ENCODE measurements around the gene CREB1.

DNA sequence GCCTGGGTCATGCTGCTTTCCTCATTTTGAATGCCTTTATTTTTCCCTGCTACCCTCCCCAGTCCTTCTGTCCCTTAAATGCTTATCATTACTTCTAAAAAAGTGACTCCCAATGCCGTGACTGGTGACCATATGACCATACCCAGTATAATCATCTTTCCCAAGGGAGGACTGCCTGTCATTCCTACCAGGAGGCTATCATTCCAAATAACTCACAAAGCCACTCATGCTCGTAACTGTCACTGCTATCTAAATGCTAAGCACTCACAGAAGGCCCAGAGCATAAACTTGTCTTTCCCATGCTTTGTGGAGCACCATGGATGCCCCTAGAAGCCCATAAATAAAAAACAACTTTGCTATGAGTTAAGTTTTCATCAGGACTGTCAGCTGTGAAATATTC, 38.7 kb upstream of the CREB1 start:
- TF ChIP-seq, protein P1, sequence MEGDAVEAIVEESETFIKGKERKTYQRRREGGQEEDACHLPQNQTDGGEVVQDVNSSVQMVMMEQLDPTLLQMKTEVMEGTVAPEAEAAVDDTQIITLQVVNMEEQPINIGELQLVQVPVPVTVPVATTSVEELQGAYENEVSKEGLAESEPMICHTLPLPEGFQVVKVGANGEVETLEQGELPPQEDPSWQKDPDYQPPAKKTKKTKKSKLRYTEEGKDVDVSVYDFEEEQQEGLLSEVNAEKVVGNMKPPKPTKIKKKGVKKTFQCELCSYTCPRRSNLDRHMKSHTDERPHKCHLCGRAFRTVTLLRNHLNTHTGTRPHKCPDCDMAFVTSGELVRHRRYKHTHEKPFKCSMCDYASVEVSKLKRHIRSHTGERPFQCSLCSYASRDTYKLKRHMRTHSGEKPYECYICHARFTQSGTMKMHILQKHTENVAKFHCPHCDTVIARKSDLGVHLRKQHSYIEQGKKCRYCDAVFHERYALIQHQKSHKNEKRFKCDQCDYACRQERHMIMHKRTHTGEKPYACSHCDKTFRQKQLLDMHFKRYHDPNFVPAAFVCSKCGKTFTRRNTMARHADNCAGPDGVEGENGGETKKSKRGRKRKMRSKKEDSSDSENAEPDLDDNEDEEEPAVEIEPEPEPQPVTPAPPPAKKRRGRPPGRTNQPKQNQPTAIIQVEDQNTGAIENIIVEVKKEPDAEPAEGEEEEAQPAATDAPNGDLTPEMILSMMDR (IDR thresholded peaks at IDR 0.05) = no peak
- no peak for TF ChIP-seq POLR2A (IDR thresholded peaks at IDR 0.05)

Data from body of pancreas (tissue), 4 donors.